HUES64 (cell line): ENCODE results near the gene SH3D21. TPM values are rescaled to one million over a fixed set of nuclear protein-coding genes. Genes with fewer than 3 reads are reported as not detected.

Source experiments
- H3K27ac ChIP-seq: 2 replicates; pipeline ENCODE4 v1.7.0; 2013; ENCODE audit warnings: low read depth, low read length, inconsistent platforms
- H3K27me3 ChIP-seq: 2 replicates; pipeline ENCODE4 v1.6.1; 2013; ENCODE audit warnings: mild to moderate bottlenecking, low read length; ENCODE audit not compliant: insufficient read depth
- H3K36me3 ChIP-seq: 2 replicates; pipeline ENCODE4 v1.6.1; 2013; ENCODE audit warnings: mild to moderate bottlenecking, low read length; ENCODE audit not compliant: insufficient read depth
- H3K4me1 ChIP-seq: 2 replicates; pipeline ENCODE4 v1.6.1; 2013; ENCODE audit warnings: mild to moderate bottlenecking, low read length, moderate library complexity; ENCODE audit not compliant: insufficient read depth
- H3K4me3 ChIP-seq: 2 replicates; pipeline ENCODE4 v1.5.1; 2013; ENCODE audit warnings: mild to moderate bottlenecking, low read length, moderate library complexity
- H3K9ac ChIP-seq: 2 replicates; pipeline ENCODE4 v1.6.1; 2013; ENCODE audit warnings: mild to moderate bottlenecking, low read depth, low read length
- H3K9me3 ChIP-seq: 2 replicates; pipeline ENCODE4 v1.6.1; 2013; ENCODE audit warnings: low read depth, low read length; ENCODE audit not compliant: insufficient read depth
- WGBS: fragments of 150-250, 120-280 bp; methylation state at CpG from one replicate; pipeline ENCODE4 v1.1.7; 2013; ENCODE audit warnings: missing lambda C conversion rate; 5-methylcytosine and 5-hydroxymethylcytosine counted together
- polyA plus RNA-seq, 2 experiments: library from polyadenylated mRNA; stranded (reverse); fragments of 50-300 nt; gene quantifications; one replicate each; pipeline ENCODE4 v1.2.3, GENCODE V29; 2013

SH3D21 gene
- polyA plus RNA-seq (2013, experiment 1 of 2) = 5.9 TPM
- polyA plus RNA-seq (2013, experiment 2 of 2) = 7.3 TPM

- Histone ChIP-seq H3K4me3 (peak within 1 kb of the TSS; percentile 70), H3K4me1 (peaks cover 16% of the 10 kb centered on the region), H3K9ac (peak within 1 kb of the TSS; percentile 64), H3K27ac (peak within 1 kb of the TSS; percentile 78; the same call in 1 of the 2 replicates), H3K36me3 (peaks cover 55% of the 10 kb centered on the region), H3K27me3 (no peaks in the 10 kb centered on the region), H3K9me3 (no peaks in the 10 kb centered on the region)
- 1% methylated on average over 65 of the region's 65 CpGs for WGBS
Observed at GRCh38 chr1:36306210-36306901, at the start of gene SH3D21. TSS of gene SH3D21 (plus strand) at chr1:36306368. CDS start at chr1:36306421, 53 bp downstream.

- Histone ChIP-seq H3K9ac (no peak overlapping the region), H3K4me1 (peaks cover 9% of the 10 kb centered on the region), H3K27me3 (no peaks in the 10 kb centered on the region), H3K4me3 (no peak overlapping the region), H3K27ac (no peak overlapping the region), H3K9me3 (no peaks in the 10 kb centered on the region), H3K36me3 (peaks cover 36% of the 10 kb centered on the region)
- WGBS = 81% methylated on average over 15 of the region's 15 CpGs
Observed at GRCh38 chr1:36256558-36257374, 49.4 kb upstream of the SH3D21 start.

DNA sequence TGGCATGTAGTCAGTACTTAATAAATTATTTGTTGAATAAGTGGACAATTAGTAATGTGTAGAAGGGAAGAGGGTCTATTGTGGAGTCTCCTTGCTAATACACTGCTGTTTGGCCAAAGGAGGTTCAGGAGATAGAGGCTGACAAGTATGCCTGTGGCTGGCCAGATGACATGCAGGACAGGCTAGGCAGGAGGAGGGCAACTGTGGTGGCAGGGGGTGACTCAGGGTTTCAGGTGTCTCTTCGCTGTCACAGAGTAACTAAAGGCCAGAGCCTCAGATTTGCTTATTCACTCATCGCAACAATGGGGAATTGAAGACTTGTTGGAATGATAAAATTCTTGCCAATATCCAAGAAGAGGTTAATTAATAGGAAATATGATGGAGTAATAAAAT, 48.8 kb upstream of the SH3D21 start:
- Histone ChIP-seq H3K27me3 (no peaks in the 10 kb centered on the region), H3K36me3 (peaks cover 43% of the 10 kb centered on the region), H3K9me3 (no peaks in the 10 kb centered on the region), H3K4me3 (no peak overlapping the region), H3K27ac (no peak overlapping the region), H3K9ac (no peak overlapping the region), H3K4me1 (peaks cover 9% of the 10 kb centered on the region)
- 88% methylated on average over 2 of the region's 2 CpGs for WGBS

DNA sequence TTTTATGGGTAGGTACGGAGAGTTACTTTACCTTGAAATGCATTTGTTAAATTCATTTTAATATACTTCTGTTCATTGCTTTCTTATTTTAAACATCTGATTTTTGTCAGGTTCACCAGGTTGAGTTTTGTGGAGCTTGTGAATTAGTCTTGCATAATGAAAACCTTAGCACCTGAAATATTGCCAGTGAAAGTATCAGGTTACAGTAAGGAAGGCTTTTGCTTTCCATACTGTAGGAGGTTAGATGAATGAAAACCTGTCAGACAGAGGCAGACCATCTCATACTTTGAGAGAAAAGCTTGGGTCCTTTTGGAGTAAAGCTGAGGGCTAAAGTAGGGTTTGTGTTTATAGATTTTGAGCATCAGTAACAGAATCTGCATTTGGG, 47.2 kb upstream of the SH3D21 start:
- peaks cover 9% of the 10 kb centered on the region for H3K4me1 ChIP-seq
- H3K36me3 ChIP-seq = peaks cover 44% of the 10 kb centered on the region
- no CpG with 5 or more reads among the region's 1 CpG for WGBS
- no peak overlapping the region for H3K9ac ChIP-seq
- H3K27ac ChIP-seq = no peak overlapping the region
- H3K4me3 ChIP-seq = no peak overlapping the region
- no peaks in the 10 kb centered on the region for H3K9me3 ChIP-seq
- H3K27me3 ChIP-seq = no peaks in the 10 kb centered on the region

DNA sequence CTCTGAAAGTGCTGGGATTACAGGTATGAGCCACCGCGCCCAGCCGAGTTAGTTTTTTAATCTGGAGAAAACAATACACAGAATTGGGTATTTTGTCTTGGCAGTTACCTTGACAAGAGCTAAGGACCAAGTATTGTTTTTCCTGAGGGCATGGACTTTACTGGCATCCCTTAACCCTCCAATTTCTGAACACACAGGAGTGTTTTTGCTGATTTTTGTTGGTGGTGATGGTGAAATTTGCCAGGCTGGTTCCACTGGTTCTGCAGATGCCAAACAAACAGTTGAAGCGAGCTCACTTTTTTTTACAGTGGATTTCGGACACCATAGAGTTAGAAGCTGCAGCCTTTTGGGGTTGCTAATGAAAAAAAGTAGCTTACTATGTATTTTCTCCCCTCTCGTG, 37.2 kb upstream of the SH3D21 start:
- Histone ChIP-seq H3K4me1 (no peaks in the 10 kb centered on the region), H3K9ac (no peak overlapping the region), H3K9me3 (no peaks in the 10 kb centered on the region), H3K27me3 (no peaks in the 10 kb centered on the region), H3K4me3 (no peak overlapping the region), H3K27ac (no peak overlapping the region), H3K36me3 (peaks cover 61% of the 10 kb centered on the region)
- WGBS = 96% methylated on average over 6 of the region's 6 CpGs

GRCh38 chr1:36269408-36269838, 36.7 kb upstream of the SH3D21 start:
- Histone ChIP-seq H3K9ac (no peak overlapping the region), H3K36me3 (peaks cover 61% of the 10 kb centered on the region), H3K4me3 (no peak overlapping the region), H3K27me3 (no peaks in the 10 kb centered on the region), H3K9me3 (no peaks in the 10 kb centered on the region), H3K4me1 (no peaks in the 10 kb centered on the region), H3K27ac (no peak overlapping the region)
- WGBS = 96% methylated on average over 2 of the region's 2 CpGs

DNA sequence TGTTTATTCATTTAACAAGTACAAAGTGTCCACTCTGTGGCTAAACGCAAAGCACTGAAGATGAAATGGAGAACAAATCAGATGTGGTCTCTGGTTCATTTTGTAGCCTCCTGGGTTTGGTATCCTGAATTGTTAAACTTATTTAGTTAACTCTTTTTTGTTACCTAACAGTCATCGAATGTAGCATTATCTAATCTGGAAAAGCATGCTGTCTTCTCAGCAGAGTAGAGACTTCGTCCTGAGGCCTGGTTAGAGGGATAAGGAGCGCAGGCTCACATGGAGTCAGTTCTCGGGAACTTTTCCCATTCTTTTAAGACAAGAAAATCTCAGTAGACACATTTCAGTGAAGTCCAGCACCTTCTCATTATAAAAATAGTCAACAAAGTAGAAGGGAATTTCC, 33.1 kb upstream of the SH3D21 start:
- H3K9me3 ChIP-seq = no peaks in the 10 kb centered on the region
- H3K27me3 ChIP-seq = no peaks in the 10 kb centered on the region
- no peaks in the 10 kb centered on the region for H3K4me1 ChIP-seq
- 96% methylated on average over 5 of the region's 5 CpGs for WGBS
- H3K27ac ChIP-seq = no peak overlapping the region
- H3K9ac ChIP-seq = no peak overlapping the region
- peaks cover 45% of the 10 kb centered on the region for H3K36me3 ChIP-seq
- H3K4me3 ChIP-seq = no peak overlapping the region

DNA sequence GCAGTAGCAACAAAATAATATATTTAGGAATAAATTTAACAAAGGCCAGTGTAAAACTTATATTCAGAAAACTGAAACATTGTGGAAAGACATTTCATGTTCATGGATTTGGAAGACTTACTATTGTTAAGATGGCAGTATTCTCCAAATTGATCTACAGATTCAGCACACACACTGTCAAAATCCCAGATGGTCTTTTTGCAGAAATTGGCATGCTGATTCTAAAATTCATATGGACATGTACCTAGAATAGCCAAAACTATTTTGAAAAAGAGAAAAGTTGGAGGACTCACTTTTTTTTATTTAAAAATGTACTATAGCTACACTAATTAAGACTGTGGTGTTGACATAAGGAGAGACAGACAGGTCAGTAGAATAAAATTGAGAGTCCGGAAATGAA, 32.0 kb upstream of the SH3D21 start:
- Histone ChIP-seq H3K4me3 (no peak overlapping the region), H3K27me3 (no peaks in the 10 kb centered on the region), H3K27ac (no peak overlapping the region), H3K36me3 (peaks cover 36% of the 10 kb centered on the region), H3K9me3 (no peaks in the 10 kb centered on the region), H3K4me1 (no peaks in the 10 kb centered on the region), H3K9ac (no peak overlapping the region)
- 100% methylated on average over 1 of the region's 1 CpG for WGBS

DNA sequence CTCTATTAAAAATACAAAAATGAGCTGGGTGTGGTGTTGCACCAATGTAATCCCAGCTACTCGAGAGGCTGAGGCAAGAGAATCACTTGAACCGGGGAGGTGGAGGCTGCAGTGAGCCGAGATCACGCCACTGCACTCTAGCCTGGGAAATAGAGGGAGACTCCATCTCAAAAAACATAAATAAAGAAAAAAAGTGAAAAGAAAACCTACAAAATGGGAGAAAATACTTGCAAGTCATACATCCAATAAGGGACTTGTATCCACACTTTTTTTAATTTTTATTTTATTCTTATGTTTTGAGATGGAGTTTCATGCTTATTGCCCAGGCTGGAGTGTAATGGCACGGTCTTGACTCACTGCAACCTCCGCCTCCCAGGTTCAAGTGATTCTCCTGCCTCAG, 29.5 kb upstream of the SH3D21 start:
- Histone ChIP-seq H3K9me3 (no peaks in the 10 kb centered on the region), H3K27ac (no peak overlapping the region)
- WGBS = 90% methylated on average over 5 of the region's 6 CpGs

DNA sequence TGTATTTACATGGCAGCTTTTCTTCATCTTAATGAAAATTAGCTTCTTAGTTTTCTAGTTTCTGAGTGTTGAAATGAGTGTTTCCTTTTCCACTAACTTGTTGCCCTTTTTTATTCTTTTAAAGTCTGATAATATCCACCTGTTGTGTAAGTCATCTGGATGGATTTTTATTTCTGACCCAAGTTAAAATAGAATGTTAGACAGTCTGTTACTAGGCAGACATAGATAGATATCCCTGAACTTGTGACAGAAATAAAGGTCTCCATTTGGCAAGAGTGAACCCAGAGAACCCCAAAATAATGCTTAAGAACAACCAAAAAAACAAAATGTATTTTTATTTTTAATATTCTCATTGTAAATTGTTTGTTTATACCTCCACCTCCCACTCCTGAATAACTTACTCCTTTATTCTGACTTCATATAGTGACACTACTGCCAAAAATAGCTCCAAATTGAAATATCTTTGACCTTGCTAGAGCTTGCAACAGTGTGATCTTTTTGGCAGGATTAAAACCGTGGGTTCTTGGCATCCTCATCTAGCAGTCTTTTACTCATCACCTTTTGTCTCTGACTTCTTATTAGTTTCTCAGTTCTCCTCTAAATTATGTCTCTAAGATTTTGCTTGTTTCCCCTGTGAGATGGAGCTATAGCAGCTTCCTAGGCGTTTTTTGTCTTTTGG, 26.9 kb upstream of the SH3D21 start:
- no peaks in the 10 kb centered on the region for H3K9me3 ChIP-seq
- H3K4me3 ChIP-seq = no peak overlapping the region
- H3K27ac ChIP-seq = no peak overlapping the region
- no peaks in the 10 kb centered on the region for H3K27me3 ChIP-seq
- no peak overlapping the region for H3K9ac ChIP-seq
- H3K36me3 ChIP-seq = peaks cover 27% of the 10 kb centered on the region
- WGBS = 98% methylated on average over 1 of the region's 2 CpGs
- H3K4me1 ChIP-seq = no peaks in the 10 kb centered on the region

More for the DNA sequence above, 29.5 kb upstream of the SH3D21 start:
- Histone ChIP-seq H3K36me3 (peaks cover 25% of the 10 kb centered on the region), H3K9ac (no peak overlapping the region), H3K4me1 (no peaks in the 10 kb centered on the region), H3K27me3 (no peaks in the 10 kb centered on the region), H3K4me3 (no peak overlapping the region)

DNA sequence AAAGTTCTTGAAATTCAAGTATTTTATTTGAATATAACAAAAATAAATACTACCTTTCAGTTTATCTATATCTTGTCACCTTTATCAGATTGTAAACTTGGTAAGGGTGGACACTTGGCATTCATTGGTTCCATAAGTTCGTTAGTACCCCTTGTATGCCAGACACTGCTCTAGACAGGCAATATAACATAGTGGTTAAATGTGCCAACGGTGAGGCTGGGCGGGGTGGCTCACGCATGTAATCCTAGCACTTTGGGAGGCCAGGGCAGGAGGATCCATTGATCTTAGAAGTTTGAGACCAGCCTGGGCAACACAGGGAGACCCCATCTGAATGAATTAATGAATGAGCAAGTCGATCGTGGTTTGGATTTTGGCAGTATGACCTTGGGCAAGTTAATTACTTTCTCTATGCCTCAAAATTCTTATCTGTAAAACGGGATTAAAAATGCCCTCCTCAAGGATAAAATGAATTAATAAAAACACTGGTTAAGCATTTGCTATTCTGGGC, 26.3 kb upstream of the SH3D21 start:
- no peak overlapping the region for H3K27ac ChIP-seq
- H3K27me3 ChIP-seq = no peaks in the 10 kb centered on the region
- H3K36me3 ChIP-seq = peaks cover 29% of the 10 kb centered on the region
- WGBS = 96% methylated on average over 6 of the region's 7 CpGs
- no peaks in the 10 kb centered on the region for H3K9me3 ChIP-seq
- no peaks in the 10 kb centered on the region for H3K4me1 ChIP-seq
- no peak overlapping the region for H3K4me3 ChIP-seq
- H3K9ac ChIP-seq = no peak overlapping the region
